ENCODE results near the gene XRN1. TPM values are rescaled to one million over a fixed set of nuclear protein-coding genes. Genes with fewer than 3 reads are reported as not detected.
A peak's percentile ranks its signal among the peaks of the same experiment; 100 is the strongest.
"Not testable (repeated sequence)": the region's sequence is repeated elsewhere in the genome, so short reads cannot be mapped to it uniquely, and the experiment has no call there.

The XRN1 gene, protein sequence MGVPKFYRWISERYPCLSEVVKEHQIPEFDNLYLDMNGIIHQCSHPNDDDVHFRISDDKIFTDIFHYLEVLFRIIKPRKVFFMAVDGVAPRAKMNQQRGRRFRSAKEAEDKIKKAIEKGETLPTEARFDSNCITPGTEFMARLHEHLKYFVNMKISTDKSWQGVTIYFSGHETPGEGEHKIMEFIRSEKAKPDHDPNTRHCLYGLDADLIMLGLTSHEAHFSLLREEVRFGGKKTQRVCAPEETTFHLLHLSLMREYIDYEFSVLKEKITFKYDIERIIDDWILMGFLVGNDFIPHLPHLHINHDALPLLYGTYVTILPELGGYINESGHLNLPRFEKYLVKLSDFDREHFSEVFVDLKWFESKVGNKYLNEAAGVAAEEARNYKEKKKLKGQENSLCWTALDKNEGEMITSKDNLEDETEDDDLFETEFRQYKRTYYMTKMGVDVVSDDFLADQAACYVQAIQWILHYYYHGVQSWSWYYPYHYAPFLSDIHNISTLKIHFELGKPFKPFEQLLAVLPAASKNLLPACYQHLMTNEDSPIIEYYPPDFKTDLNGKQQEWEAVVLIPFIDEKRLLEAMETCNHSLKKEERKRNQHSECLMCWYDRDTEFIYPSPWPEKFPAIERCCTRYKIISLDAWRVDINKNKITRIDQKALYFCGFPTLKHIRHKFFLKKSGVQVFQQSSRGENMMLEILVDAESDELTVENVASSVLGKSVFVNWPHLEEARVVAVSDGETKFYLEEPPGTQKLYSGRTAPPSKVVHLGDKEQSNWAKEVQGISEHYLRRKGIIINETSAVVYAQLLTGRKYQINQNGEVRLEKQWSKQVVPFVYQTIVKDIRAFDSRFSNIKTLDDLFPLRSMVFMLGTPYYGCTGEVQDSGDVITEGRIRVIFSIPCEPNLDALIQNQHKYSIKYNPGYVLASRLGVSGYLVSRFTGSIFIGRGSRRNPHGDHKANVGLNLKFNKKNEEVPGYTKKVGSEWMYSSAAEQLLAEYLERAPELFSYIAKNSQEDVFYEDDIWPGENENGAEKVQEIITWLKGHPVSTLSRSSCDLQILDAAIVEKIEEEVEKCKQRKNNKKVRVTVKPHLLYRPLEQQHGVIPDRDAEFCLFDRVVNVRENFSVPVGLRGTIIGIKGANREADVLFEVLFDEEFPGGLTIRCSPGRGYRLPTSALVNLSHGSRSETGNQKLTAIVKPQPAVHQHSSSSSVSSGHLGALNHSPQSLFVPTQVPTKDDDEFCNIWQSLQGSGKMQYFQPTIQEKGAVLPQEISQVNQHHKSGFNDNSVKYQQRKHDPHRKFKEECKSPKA (N-terminal part only)
- polyA plus RNA-seq (ENCODE audit: insufficient read length) = 18.8 TPM

GRCh38 chr3:142447852-142448823 is at the start of gene XRN1:
XRN1 (minus strand) TSS chr3:142448037; CDS start chr3:142447944, 93 bp downstream.
- peak; percentile 90 for DNase-seq (ENCODE audit: low read depth)

DNA sequence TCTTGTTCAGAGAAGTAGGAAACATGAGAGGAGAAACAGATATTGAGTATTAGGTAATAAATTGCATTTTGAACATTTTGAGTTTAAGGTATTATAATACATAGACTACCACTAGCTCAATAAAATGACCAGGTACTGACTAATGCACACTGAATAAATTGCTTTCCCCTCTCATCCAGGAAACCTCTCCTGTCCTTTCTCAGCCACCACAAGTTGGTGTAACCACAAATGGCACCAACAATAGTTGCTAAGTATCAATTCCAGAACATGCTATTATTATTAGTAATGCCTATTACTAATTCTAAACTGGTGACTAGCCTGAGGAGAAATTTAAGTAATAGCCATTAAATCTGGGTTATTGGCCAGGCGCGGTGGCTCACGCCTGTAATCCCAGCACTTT is 47.3 kb upstream of the XRN1 start:
- DNase-seq (ENCODE audit: low read depth) = no peak

- DNase-seq (ENCODE audit: low read depth) = no peak
Measured at GRCh38 chr3:142492184-142492583, 44.3 kb upstream of the XRN1 start.

GRCh38 chr3:142489572-142490323 is 41.9 kb upstream of the XRN1 start:
- DNase-seq (ENCODE audit: low read depth) = no peak

DNA sequence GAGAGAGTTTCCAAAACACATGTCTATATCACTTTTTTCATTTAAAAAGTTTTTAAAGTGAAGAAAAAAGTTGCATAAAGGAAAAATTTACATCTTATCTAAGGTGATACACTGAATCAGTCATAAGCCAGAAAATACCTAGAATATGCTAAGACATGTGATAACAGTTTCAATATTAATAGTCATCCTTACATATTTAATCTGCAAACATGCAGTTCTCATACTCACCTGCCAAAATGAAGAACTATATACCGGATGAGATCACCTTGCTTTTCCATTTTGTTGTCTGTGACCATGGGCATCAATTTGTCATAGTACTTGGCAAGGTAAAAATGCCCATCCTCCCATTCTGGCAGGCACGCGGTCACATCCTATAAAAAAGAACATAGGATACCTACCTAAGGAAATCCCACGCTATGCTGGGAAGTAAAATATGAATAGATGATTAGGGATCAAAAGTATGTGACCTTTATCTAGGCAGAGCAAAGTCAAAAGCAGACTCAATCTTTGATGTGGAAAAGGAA is 37.1 kb upstream of the XRN1 start:
- no peak for DNase-seq (ENCODE audit: low read depth)

GRCh38 chr3:142481196-142481595 is 33.4 kb upstream of the XRN1 start:
- no peak for DNase-seq (ENCODE audit: low read depth)

DNA sequence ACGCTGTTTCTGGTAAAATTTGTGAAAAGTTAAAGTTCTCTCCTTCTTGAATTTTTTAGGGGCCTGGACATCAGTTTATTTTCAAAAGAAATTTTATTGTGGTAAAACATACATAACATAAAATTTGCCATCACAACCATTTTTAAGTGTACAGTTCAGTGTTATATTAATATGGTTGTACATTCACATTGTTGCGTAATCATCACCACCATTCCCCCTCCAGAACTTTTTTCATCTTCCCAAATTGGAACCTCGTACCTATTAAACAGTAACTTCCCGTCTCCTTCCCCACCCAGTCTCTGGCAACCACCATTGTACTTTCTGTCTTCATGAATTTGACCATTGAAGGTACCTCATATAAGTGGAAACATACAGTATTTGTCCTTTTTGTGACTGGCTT is 23.0 kb upstream of the XRN1 start:
- no peak for DNase-seq (ENCODE audit: low read depth)

- no peak for DNase-seq (ENCODE audit: low read depth)
Measured at GRCh38 chr3:142468456-142468855, 20.6 kb upstream of the XRN1 start.

DNA sequence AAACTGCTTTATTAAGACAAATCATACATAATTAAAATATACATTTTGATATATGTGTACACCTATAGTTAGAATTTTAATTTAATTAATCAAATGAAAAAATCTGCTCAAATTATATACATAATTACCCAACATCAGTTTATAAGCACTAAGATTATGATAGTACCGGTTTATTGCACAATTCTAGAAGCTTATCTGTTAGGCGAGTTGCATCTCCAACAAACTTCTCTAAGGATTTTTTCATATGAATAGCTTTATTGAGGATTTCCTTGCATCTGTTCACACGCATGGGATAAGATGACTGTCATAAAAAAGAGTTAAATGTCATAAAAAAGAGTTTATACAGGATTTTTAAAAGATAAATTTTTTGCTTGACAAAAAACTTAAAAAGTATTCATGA is 19.9 kb upstream of the XRN1 start:
- DNase-seq (ENCODE audit: low read depth) = no peak

GRCh38 chr3:142460689-142461088 is 12.9 kb upstream of the XRN1 start:
- no peak for DNase-seq (ENCODE audit: low read depth)

GRCh38 chr3:142459929-142460328 is 12.1 kb upstream of the XRN1 start:
- no peak for DNase-seq (ENCODE audit: low read depth)

DNA sequence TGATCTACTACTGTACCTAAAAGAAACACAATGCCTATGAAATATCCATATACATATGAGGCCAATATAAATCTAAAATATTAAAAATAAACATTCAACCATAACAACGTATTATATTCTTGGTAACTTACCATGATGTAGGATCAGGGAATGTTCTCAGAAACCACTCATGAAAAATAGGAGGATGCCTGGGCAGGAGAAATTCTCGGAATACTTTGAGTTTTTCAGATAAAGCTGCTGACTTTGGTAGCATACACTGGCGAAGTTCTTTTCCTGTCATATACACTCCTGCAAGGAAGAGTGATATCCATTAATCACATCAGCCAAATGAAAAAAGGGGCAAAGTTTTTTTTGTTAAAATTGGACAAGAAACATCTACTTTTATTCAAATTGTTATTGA is 11.3 kb upstream of the XRN1 start:
- no peak for DNase-seq (ENCODE audit: low read depth)

GRCh38 chr3:142450881-142451280 is 3.0 kb upstream of the XRN1 start:
- DNase-seq (ENCODE audit: low read depth) = no peak

- DNase-seq (ENCODE audit: low read depth) = no peak
Measured at GRCh38 chr3:142450189-142450588, 2.4 kb upstream of the XRN1 start.

GRCh38 chr3:142447301-142447851 is 461 bp downstream of the XRN1 start:
- DNase-seq (ENCODE audit: low read depth) = no peak

DNA sequence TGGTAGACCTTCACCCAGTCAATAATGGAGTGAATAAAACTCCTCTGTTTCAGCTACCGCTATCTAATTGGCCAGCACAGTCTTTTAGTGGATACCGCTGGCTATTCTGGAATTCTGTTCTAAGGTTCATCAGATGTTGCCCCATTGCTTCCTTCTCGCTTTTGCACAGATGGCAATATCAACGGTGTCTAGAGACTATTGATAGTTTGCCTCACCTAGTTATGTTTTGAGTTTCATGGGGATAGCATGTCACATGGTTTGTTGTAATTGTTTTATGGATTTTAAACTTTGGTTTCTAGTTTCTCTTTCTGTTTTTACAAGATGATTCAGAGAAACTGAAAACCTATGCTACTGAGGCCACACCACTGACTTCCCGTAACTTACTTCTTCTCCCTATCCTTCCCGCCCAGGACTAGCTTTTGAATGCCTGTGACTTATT is 2.0 kb downstream of the XRN1 start:
- no peak for DNase-seq (ENCODE audit: low read depth)

DNA sequence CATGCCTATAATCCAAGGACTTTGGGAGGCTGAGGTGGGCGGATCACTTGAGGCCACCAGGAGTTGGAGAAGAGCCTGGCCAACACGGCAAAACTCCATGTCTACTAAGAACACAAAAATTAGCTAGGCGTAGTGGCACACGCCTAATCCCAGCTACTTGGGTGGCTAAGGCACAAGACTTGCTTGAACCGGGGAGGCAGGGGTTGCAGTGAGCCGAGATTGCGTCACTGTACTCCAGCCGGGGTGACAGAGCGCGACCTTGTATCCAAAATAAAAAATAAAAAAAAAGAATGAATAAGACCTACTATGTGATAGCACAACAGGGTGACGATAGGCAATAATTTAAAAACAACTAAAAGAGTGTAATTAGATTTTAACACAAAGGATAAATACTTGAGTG is 3.5 kb downstream of the XRN1 start:
- no peak for DNase-seq (ENCODE audit: low read depth)

DNA sequence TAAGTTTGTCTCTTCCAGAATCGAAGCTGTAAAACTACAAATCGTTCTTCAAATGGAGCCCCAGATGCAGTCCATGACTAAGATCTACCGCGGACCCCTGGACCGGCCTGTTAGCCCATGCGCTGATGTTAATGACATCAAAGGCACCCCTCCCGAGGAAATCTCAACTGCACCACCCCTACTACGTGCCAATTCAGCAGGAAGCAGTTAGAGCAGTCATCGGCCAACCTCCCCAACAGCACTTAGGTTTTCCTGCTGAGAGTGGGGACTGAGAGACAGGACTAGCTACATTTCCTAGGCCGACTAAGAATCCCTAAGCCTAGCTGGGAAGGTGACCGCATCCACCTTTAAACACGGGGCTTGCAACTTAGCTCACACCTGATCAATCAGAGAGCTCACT is 4.8 kb downstream of the XRN1 start:
- not testable (repeated sequence) for DNase-seq (ENCODE audit: low read depth)

DNA sequence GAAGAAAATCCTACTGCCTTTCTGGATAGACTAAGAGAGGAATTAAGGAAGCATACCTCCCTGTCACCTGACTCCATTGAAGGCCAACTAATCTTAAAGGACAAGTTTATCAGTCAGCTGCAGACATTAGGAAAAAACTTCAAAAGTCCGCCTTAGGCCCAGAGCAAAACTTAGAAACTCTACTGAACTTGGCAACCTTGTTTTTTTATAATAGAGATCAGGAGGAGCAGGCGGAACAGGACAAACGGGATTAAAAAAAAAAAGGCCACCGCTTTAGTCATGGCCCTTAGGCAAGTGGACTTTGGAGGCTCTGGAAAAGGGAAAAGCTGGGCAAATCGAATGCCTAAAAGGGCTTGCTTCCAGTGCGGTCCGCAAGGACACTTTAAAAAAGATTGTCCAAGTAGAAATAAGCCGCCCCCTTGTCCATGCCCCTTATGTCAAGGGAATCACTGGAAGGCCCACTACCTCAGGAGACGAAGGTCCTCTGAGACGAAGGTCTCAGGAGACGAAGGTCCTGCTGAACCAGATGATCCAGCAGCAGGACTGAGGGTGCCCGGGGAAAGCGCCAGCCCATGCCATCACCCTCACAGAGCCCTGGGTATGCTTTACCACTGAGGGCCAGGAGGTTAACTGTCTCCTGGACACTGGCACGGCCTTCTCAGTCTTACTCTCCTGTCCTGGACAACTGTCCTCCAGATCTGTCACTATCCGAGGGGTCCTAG is 8.2 kb downstream of the XRN1 start:
- not testable (repeated sequence) for DNase-seq (ENCODE audit: low read depth)
